DND-41 (cell line): ENCODE results near the gene RADIL.

Experiments
- ATAC-seq: fragments of 200-7000 bp; cut with Tn5 transposase; 3 replicates; pipeline ENCODE4 v1.9.1; 2021; ENCODE audit warnings: low read depth; ENCODE audit not compliant: insufficient read depth
- DNase-seq: peaks from one replicate; pipeline ENCODE4 v3.0.0-alpha.2; 2020
- H2AFZ ChIP-seq: 2 replicates; pipeline ENCODE4 v1.6.0; 2012; ENCODE audit warnings: low read depth, low read length
- H3K27ac ChIP-seq: 2 replicates; pipeline ENCODE4 v1.5.1; 2012; ENCODE audit warnings: low read length, inconsistent platforms
- H3K27me3 ChIP-seq: fragments of 200-600 bp; sonication (generic); 2 replicates; pipeline ENCODE4 v1.6.0; 2012; ENCODE audit warnings: low read length, mild to moderate bottlenecking, inconsistent platforms; ENCODE audit not compliant: insufficient read depth, poor library complexity
- H3K36me3 ChIP-seq: 2 replicates; pipeline ENCODE4 v1.5.1; 2012; ENCODE audit warnings: low read length, inconsistent platforms; ENCODE audit not compliant: insufficient read depth
- H3K4me1 ChIP-seq: 2 replicates; pipeline ENCODE4 v1.5.1; 2012; ENCODE audit warnings: mild to moderate bottlenecking, low read length; ENCODE audit not compliant: insufficient read depth
- H3K4me2 ChIP-seq: 2 replicates; pipeline ENCODE4 v1.6.0; 2012; ENCODE audit warnings: mild to moderate bottlenecking, moderate library complexity, low read length, inconsistent platforms; ENCODE audit not compliant: insufficient read depth
- H3K4me3 ChIP-seq, 2 experiments: fragments of 200-600 bp in 1 of 2; shearing (Covaris generic) in 1 of 2; 2 replicates each; pipeline ENCODE4 v1.5.1; 2012 to 2016; ENCODE audit warnings: inconsistent platforms in 2 of 2, low read length in 2 of 2, mild to moderate bottlenecking in 2 of 2, low read depth in 1 of 2, moderate library complexity in 1 of 2
- H3K79me2 ChIP-seq: 2 replicates; pipeline ENCODE4 v1.6.0; 2012; ENCODE audit warnings: low read length, inconsistent platforms; ENCODE audit not compliant: insufficient read depth
- H3K9ac ChIP-seq: 2 replicates; pipeline ENCODE4 v1.6.0; 2012; ENCODE audit warnings: low read depth, mild to moderate bottlenecking, inconsistent platforms, low read length, moderate library complexity
- H3K9me3 ChIP-seq: 2 replicates; pipeline ENCODE4 v1.5.1; 2012; ENCODE audit warnings: low read length, moderate library complexity, mild to moderate bottlenecking, inconsistent platforms; ENCODE audit not compliant: insufficient read depth, severe bottlenecking
- H4K20me1 ChIP-seq: 2 replicates; pipeline ENCODE4 v1.6.0; 2012; ENCODE audit warnings: low read length; ENCODE audit not compliant: insufficient read depth
- EZH2 ChIP-seq: IDR thresholded peaks from 3 replicates; pipeline ENCODE4 v1.6.1; 2012; ENCODE audit warnings: borderline replicate concordance, low read depth, mild to moderate bottlenecking, moderate library complexity, low read length, inconsistent platforms; ENCODE audit not compliant: severe bottlenecking
- TF ChIP-seq, protein P1 (sequence below): IDR thresholded peaks from 2 replicates; pipeline ENCODE4 v1.5.1; 2012; ENCODE audit warnings: borderline replicate concordance, low read length, moderate library complexity, mild to moderate bottlenecking; ENCODE audit not compliant: poor library complexity, severe bottlenecking; ENCODE audit errors: extremely low read depth

The RADIL gene

DNA sequence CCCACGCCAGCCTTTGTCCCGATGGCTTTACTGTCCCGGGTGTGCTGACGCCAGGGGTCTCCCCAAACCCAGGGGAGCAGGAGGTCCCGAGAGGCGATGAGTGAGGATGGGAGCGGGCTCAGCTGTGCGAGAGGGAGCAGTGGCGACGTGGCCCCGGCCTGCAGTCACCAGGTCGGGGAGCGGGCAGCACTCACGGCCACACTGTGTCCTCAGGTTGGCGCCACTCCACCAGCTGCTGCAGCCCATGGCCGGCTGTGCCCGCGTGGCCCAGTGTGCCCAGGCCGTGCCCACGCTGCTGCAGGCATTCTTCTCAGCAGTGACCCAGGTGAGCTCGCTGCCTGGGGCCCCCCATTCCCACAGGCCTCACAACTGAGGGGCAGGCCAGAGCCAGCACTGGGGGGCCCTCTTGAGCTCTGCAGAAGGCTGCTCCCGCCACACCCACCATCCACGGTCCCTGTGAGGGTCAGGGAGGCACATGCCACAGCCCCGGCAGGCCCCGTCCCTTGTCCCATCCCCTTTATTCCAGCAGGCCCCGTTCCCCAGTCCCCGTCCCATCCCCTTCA, 94.8 kb downstream of the RADIL start:
- TF ChIP-seq EZH2 = no peak
- TF ChIP-seq, protein P1, sequence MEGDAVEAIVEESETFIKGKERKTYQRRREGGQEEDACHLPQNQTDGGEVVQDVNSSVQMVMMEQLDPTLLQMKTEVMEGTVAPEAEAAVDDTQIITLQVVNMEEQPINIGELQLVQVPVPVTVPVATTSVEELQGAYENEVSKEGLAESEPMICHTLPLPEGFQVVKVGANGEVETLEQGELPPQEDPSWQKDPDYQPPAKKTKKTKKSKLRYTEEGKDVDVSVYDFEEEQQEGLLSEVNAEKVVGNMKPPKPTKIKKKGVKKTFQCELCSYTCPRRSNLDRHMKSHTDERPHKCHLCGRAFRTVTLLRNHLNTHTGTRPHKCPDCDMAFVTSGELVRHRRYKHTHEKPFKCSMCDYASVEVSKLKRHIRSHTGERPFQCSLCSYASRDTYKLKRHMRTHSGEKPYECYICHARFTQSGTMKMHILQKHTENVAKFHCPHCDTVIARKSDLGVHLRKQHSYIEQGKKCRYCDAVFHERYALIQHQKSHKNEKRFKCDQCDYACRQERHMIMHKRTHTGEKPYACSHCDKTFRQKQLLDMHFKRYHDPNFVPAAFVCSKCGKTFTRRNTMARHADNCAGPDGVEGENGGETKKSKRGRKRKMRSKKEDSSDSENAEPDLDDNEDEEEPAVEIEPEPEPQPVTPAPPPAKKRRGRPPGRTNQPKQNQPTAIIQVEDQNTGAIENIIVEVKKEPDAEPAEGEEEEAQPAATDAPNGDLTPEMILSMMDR = no peak
- Histone ChIP-seq H3K4me2 (no peak overlapping the region), H3K9ac (no peak overlapping the region), H4K20me1 (peaks cover 2% of the 10 kb centered on the region; the same call in 1 of the 2 replicates), H3K4me3 (no peak overlapping the region), H3K4me1 (no peaks in the 10 kb centered on the region), H3K9me3 (no peaks in the 10 kb centered on the region), H3K27ac (no peak overlapping the region), H2AFZ (no peak overlapping the region), H3K27me3 (no peaks in the 10 kb centered on the region), H3K79me2 (no peaks in the 10 kb centered on the region), H3K36me3 (peaks cover 84% of the 10 kb centered on the region)
- DNase-seq (no peak), ATAC-seq (no peak)

DNA sequence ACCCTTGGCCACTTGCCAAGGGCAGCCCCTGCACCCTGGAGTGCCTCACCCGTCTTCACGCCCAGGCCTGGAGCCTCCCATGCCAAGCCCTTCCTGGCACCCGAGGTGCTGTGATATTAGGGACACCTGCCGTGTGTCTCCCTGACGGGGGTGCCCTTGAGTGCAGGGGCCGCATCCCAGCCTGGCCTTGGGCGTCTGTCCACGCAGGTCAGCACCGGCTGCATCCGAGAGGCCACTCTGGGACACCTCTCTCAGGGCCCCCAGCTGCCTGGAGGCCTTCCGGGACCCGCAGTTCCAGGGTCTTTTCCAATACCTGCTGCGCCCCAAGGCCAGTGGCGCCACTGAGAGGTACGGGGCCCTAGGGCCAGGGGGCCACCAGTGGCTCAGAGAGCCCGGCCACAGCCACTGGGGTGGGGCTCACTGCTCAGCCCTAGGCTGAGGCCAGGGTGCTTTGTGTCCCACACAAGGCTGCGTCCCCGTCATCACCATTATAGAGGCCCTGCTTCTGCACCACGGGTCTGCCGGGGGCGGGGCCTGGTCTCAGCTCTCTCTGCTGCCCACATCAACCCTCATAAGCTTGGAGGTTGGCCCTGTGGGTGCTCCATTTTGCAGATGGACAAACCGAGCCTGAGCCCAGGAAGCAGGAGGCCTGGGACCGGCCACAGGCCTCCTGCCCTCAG, 95.4 kb downstream of the RADIL start:
- H4K20me1 ChIP-seq = peaks cover 7% of the 10 kb centered on the region; the same call in 1 of the 2 replicates
- no peaks in the 10 kb centered on the region for H3K4me1 ChIP-seq
- no peaks in the 10 kb centered on the region for H3K9me3 ChIP-seq
- H3K4me2 ChIP-seq = no peak overlapping the region
- DNase-seq = no peak
- H3K36me3 ChIP-seq = peaks cover 88% of the 10 kb centered on the region
- no peak overlapping the region for H3K9ac ChIP-seq
- H2AFZ ChIP-seq = no peak overlapping the region
- H3K79me2 ChIP-seq = no peaks in the 10 kb centered on the region
- TF ChIP-seq, protein P1 = no peak
- TF ChIP-seq EZH2 = no peak
- no peak overlapping the region for H3K4me3 ChIP-seq
- H3K27ac ChIP-seq = no peak overlapping the region
- no peaks in the 10 kb centered on the region for H3K27me3 ChIP-seq
- no peak for ATAC-seq

GRCh38 chr7:4787541-4787940, 96.0 kb downstream of the RADIL start:
- ATAC-seq (no peak), DNase-seq (no peak)
- Histone ChIP-seq H3K79me2 (no peaks in the 10 kb centered on the region), H3K4me2 (no peak overlapping the region), H3K27ac (no peak overlapping the region), H3K4me1 (no peaks in the 10 kb centered on the region), H3K9ac (no peak overlapping the region), H2AFZ (no peak overlapping the region), H3K4me3 (no peak overlapping the region), H3K9me3 (no peaks in the 10 kb centered on the region), H3K36me3 (peaks cover 90% of the 10 kb centered on the region), H4K20me1 (peaks cover 7% of the 10 kb centered on the region; the same call in 1 of the 2 replicates), H3K27me3 (no peaks in the 10 kb centered on the region)
- TF ChIP-seq, protein P1 = no peak
- no peak for TF ChIP-seq EZH2
